ENCODE measurements around the gene KDM5A. TPM values are rescaled to one million over a fixed set of nuclear protein-coding genes. Genes with fewer than 3 reads are reported as not detected.

Gene KDM5A
- polyA plus RNA-seq, 1 experiment: 26.1 TPM

- no peak for DNase-seq (ENCODE audit: low read depth)
- H3K27me3 ChIP-seq (ENCODE audit: control insufficient read depth, insufficient read depth, low read length): peaks cover 2% of the 10 kb centered on the region
- ChIA-PET POLR2A (no interaction called here), CTCF (interaction anchor here (1.4 kb wide), 1 partner anchor 44 kb away, joined by 3 read pairs; no protein-coding TSS in a partner anchor)
- TF ChIP-seq, protein P1, sequence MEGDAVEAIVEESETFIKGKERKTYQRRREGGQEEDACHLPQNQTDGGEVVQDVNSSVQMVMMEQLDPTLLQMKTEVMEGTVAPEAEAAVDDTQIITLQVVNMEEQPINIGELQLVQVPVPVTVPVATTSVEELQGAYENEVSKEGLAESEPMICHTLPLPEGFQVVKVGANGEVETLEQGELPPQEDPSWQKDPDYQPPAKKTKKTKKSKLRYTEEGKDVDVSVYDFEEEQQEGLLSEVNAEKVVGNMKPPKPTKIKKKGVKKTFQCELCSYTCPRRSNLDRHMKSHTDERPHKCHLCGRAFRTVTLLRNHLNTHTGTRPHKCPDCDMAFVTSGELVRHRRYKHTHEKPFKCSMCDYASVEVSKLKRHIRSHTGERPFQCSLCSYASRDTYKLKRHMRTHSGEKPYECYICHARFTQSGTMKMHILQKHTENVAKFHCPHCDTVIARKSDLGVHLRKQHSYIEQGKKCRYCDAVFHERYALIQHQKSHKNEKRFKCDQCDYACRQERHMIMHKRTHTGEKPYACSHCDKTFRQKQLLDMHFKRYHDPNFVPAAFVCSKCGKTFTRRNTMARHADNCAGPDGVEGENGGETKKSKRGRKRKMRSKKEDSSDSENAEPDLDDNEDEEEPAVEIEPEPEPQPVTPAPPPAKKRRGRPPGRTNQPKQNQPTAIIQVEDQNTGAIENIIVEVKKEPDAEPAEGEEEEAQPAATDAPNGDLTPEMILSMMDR (IDR thresholded peaks at IDR 0.05; ENCODE audit: insufficient read depth, low read depth, low read length): no peak
- no peak overlapping the region for H3K4me3 ChIP-seq (ENCODE audit: low read depth, low read length)
- H3K36me3 ChIP-seq (ENCODE audit: control insufficient read depth, insufficient read depth, low read length): no peaks in the 10 kb centered on the region
Measured at GRCh38 chr12:264269-264668, 124.9 kb downstream of the KDM5A start.

DNA sequence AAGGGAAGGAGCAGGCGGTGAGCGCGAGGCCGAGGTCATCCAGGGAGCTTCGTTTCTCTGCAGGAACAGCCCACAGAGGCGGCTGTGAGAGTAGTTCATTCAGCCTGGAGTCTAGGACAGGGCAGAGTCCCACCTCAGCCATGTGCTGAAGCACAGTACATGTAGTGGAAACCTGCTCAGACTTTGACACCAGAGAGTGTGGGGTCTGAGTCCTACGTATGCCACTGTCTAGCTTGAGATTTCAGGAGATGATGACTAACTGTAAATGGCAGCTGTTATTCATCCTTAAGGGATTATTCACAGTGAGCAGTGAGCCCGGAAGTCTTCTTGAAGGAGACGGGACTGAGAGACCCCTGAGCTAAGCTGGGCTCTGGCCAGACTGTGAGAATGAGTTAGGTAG lies 125.5 kb downstream of the KDM5A start:
- TF ChIP-seq, protein P1 (IDR thresholded peaks at IDR 0.05; ENCODE audit: insufficient read depth, low read depth, low read length): no peak
- peaks cover 2% of the 10 kb centered on the region for H3K27me3 ChIP-seq (ENCODE audit: control insufficient read depth, insufficient read depth, low read length)
- H3K36me3 ChIP-seq (ENCODE audit: control insufficient read depth, insufficient read depth, low read length): no peaks in the 10 kb centered on the region
- ChIA-PET POLR2A (no interaction called here), CTCF (interaction anchor here (1.4 kb wide), 1 partner anchor 44 kb away, joined by 3 read pairs; no protein-coding TSS in a partner anchor)
- DNase-seq (ENCODE audit: low read depth): no peak
- no peak overlapping the region for H3K4me3 ChIP-seq (ENCODE audit: low read depth, low read length)

- CTCF ChIA-PET: interaction anchor here (1.4 kb wide), 1 partner anchor 43 kb away, joined by 3 read pairs; no protein-coding TSS in a partner anchor
- no peak within 1 kb of the TSS for H3K4me3 ChIP-seq (ENCODE audit: low read depth, low read length)
- no peak for DNase-seq (ENCODE audit: low read depth)
- POLR2A ChIA-PET: no interaction called here
- no peaks in the 10 kb centered on the region for H3K36me3 ChIP-seq (ENCODE audit: control insufficient read depth, insufficient read depth, low read length)
- TF ChIP-seq, protein P1 (IDR thresholded peaks at IDR 0.05; ENCODE audit: insufficient read depth, low read depth, low read length): no peak
- peaks cover 8% of the 10 kb centered on the region for H3K27me3 ChIP-seq (ENCODE audit: control insufficient read depth, insufficient read depth, low read length)
Measured at GRCh38 chr12:262817-263216, 126.3 kb downstream of the KDM5A start, which contains the start of gene SLC6A13. SLC6A13 (minus strand) TSS chr12:262836; CDS start chr12:260052, 2,784 bp downstream.

- POLR2A ChIA-PET: no interaction called here
- CTCF ChIA-PET: interaction anchor here (0.9 kb wide), 2 partner anchors 11 to 28 kb away, joined by 3 read pairs; no protein-coding TSS in a partner anchor
- Histone ChIP-seq H3K36me3 (ENCODE audit: control insufficient read depth, insufficient read depth, low read length) (no peaks in the 10 kb centered on the region), H3K4me3 (ENCODE audit: low read depth, low read length) (no peak overlapping the region), H3K27me3 (ENCODE audit: control insufficient read depth, insufficient read depth, low read length) (peaks cover 11% of the 10 kb centered on the region)
- TF ChIP-seq, protein P1 (IDR thresholded peaks at IDR 0.05; ENCODE audit: insufficient read depth, low read depth, low read length): no peak
- no peak for DNase-seq (ENCODE audit: low read depth)
Measured at GRCh38 chr12:262113-262512, 127.0 kb downstream of the KDM5A start.

DNA sequence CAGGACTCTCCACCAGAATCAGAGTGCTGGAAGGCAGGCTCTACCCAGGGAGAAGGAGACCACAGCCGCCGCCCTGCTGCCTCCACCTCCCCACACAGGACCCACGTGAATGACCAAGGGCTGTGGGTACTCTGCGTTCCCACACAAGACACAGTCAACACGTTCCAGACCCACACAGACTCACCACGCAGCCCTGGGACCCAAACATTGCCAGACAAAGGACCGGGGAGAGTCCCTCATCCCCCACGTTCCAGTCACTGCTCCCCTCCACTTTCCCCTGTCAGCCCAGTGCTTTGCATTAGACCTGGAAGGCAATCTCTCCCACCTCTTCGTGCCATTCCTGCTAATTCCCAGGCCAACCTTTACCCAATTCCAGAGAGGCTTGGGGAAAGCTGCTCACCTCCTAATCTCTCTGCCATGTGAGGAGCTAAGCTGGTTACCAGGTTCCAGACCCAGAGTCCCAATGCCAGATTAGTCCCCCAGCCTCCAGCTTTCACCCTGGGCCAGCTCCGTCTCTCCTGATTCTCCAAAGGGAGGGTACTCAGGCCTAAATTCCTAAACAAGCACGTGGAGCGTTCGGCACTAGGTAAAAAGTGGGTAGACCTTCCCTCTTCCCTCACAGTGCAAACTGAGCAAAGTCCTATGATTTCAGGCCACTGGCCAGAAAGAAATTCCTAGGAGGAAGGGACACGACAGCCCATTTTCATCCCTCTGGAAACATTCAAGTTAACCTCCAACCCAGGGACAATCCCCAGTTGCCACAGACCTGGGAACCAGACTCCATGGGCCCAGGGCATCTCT lies 131.4 kb downstream of the KDM5A start:
- Histone ChIP-seq H3K4me3 (ENCODE audit: low read depth, low read length) (no peak overlapping the region), H3K27me3 (ENCODE audit: control insufficient read depth, insufficient read depth, low read length) (peaks cover 21% of the 10 kb centered on the region), H3K36me3 (ENCODE audit: control insufficient read depth, insufficient read depth, low read length) (no peaks in the 10 kb centered on the region)
- TF ChIP-seq, protein P1 (IDR thresholded peaks at IDR 0.05; ENCODE audit: insufficient read depth, low read depth, low read length): no peak
- CTCF ChIA-PET: no interaction called here
- DNase-seq (ENCODE audit: low read depth): no peak
- POLR2A ChIA-PET: no interaction called here

Data from BJ (cell line).